ENCODE results near the gene ARL8B. TPM values are rescaled to one million over a fixed set of nuclear protein-coding genes. Genes with fewer than 3 reads are reported as not detected.

ARL8B gene
- total and polyA plus RNA-seq, 2 of the 8 experiments (the other 6 are each of a cell fraction or from before 2014, with no cell fraction given) = 14.5 to 27.8 TPM

- no peak overlapping the region for H2BK5ac ChIP-seq (ENCODE audit: low read depth, low read length)
These were observed 88.8 kb downstream of the ARL8B start for GRCh38 chr3:5210926-5211325.

More at GRCh38 chr3:5210926-5211325, 88.8 kb downstream of the ARL8B start:
- Histone ChIP-seq H3K79me1 (ENCODE audit: low read depth, low read length) (no peaks in the 10 kb centered on the region), H3K56ac (replicated peaks; ENCODE audit: insufficient read length, low read depth, low read length) (no peak overlapping the region), H2AFZ (ENCODE audit: low read length) (no peak overlapping the region), H3K36me3 (ENCODE audit: control insufficient read depth in 2 of 4, insufficient read depth in 4 of 4, low read length in 3 of 4) (peaks cover 16 to 63% (median 45%) of the 10 kb centered on the region in 4 experiments; a peak in 7 of 8 replicates), H3K4me3 (ENCODE audit: extremely low read depth in 1 of 4, insufficient read depth in 2 of 4, low read depth in 3 of 4, low read length in 4 of 4) (no peak overlapping the region), H3K4me2 (ENCODE audit: insufficient read depth in 1 of 2, low read depth in 2 of 2, low read length in 2 of 2) (no peak overlapping the region), H2BK12ac (ENCODE audit: low read depth, low read length) (no peak overlapping the region), H4K8ac (ENCODE audit: extremely low read depth, insufficient read depth, low read length) (no peak overlapping the region), H3K9ac (replicated peaks in 1 of 4; ENCODE audit: extremely low read depth in 1 of 4, low read depth in 3 of 4, low read length in 3 of 4) (no peak overlapping the region), H4K91ac (replicated peaks; ENCODE audit: insufficient read length, low read length) (no peak overlapping the region), H3K9me3 (ENCODE audit: insufficient read depth in 2 of 2, low read depth in 1 of 2, low read length in 1 of 2) (no peaks in the 10 kb centered on the region), H4K20me1 (replicated peaks in 1 of 2; ENCODE audit: control insufficient read depth in 1 of 2, insufficient read depth in 2 of 2, low read length in 2 of 2) (peaks cover 0 to 1% of the 10 kb centered on the region in 2 experiments), H4K5ac (ENCODE audit: insufficient read length, low read depth, low read length) (no peak overlapping the region), H2BK120ac (replicated peaks; ENCODE audit: low read depth, low read length) (no peak overlapping the region), H3K27ac (ENCODE audit: low read depth, low read length) (no peak overlapping the region), H3K23me2 (ENCODE audit: low read depth, low read length) (no peaks in the 10 kb centered on the region), H3K18ac (ENCODE audit: extremely low read depth, low read length) (no peak overlapping the region), H3K4ac (replicated peaks; ENCODE audit: insufficient read length, low read depth, low read length) (no peak overlapping the region), H3K79me2 (ENCODE audit: control insufficient read depth in 1 of 2, insufficient read depth in 2 of 2, low read length in 2 of 2) (no peaks in the 10 kb centered on the region), H3K23ac (ENCODE audit: insufficient read length) (no peak overlapping the region), H2BK15ac (ENCODE audit: low read length) (no peak overlapping the region), H2AK5ac (ENCODE audit: low read depth, low read length) (no peak overlapping the region), H3K14ac (ENCODE audit: insufficient read length) (no peak overlapping the region), H3K27me3 (replicated peaks in 1 of 4; ENCODE audit: control insufficient read depth in 3 of 4, extremely low read depth in 1 of 4, insufficient read depth in 3 of 4, low read length in 3 of 4) (no peaks in the 10 kb centered on the region), H2BK20ac (ENCODE audit: low read length) (no peak overlapping the region), H3K4me1 (replicated peaks in 1 of 4; ENCODE audit: control insufficient read depth in 3 of 4, insufficient read depth in 4 of 4, low read length in 3 of 4) (peaks cover 8 to 16% (median 12%) of the 10 kb centered on the region in 4 experiments; a peak in 6 of 7 replicates)
- DNase-seq (ENCODE audit: low read depth in 1 of 2, low spot score in 2 of 2) = no peak
- no peak for FAIRE-seq
- 91% methylated on average over 5 of the region's 5 CpGs; no CpG with 5 or more reads in 1 of the 2 experiments for WGBS, 2 experiments (ENCODE audit: extremely low coverage in 1 of 2, insufficient coverage in 1 of 2, insufficient read length in 1 of 2, insufficient replicate concordance in 2 of 2, low coverage in 1 of 2, low lambda C conversion rate in 2 of 2, missing lambda C conversion rate in 1 of 2)
- CTCF ChIA-PET (ENCODE audit: partially characterized antibody) = interaction anchor here (1.4 kb wide), 1 partner anchor 17 kb away, joined by 4 read pairs; no protein-coding TSS in a partner anchor
- TF ChIP-seq CBX5 (IDR thresholded peaks at IDR 0.05; ENCODE audit: low read depth, low read length) = no peak
- no peak for TF ChIP-seq TAF1 (IDR thresholded peaks at IDR 0.05; ENCODE audit: low read depth, low read length)
- TF ChIP-seq MAFK (IDR thresholded peaks at IDR 0.05; ENCODE audit: low read depth, low read length) = no peak
- POLR2A ChIA-PET (ENCODE audit: partially characterized antibody) = no interaction called here

Data from H1 (cell line).